Nephron (organoid): ENCODE measurements around the gene TMEM220.

Experiments used
- H3K27ac Mint-ChIP-seq, 3 experiments: 2 replicates each; pipeline ENCODE4 v1.8.0; 2020; ENCODE audit warnings: mixed read lengths in 3 of 3, mild to moderate bottlenecking in 2 of 3, moderate library complexity in 1 of 3
- H3K27me3 Mint-ChIP-seq: 2 replicates; pipeline ENCODE4 v1.8.0; 2021; ENCODE audit warnings: low read depth, mild to moderate bottlenecking, moderate library complexity, mixed read lengths
- H3K36me3 Mint-ChIP-seq: 2 replicates; pipeline ENCODE4 v1.8.0; 2020; ENCODE audit warnings: low read depth, mixed read lengths
- H3K4me1 Mint-ChIP-seq: 2 replicates; pipeline ENCODE4 v1.8.0; 2020; ENCODE audit warnings: mixed read lengths
- H3K4me3 Mint-ChIP-seq, 3 experiments: 2 replicates each; pipeline ENCODE4 v1.8.0; 2020; ENCODE audit warnings: mild to moderate bottlenecking in 3 of 3, mixed read lengths in 3 of 3, moderate library complexity in 2 of 3
- H3K9me3 Mint-ChIP-seq: 2 replicates; pipeline ENCODE4 v1.8.0; 2020; ENCODE audit warnings: mixed read lengths
- TF ChIP-seq, protein P1 (sequence below), 3 experiments: fragments of 200-600 bp; sonication (generic); IDR thresholded peaks; one replicate each; pipeline ENCODE4 v1.5.0; 2021; ENCODE audit warnings: antibody characterized with exemption in 3 of 3; ENCODE audit not compliant: unreplicated experiment in 3 of 3

The TMEM220 gene

DNA sequence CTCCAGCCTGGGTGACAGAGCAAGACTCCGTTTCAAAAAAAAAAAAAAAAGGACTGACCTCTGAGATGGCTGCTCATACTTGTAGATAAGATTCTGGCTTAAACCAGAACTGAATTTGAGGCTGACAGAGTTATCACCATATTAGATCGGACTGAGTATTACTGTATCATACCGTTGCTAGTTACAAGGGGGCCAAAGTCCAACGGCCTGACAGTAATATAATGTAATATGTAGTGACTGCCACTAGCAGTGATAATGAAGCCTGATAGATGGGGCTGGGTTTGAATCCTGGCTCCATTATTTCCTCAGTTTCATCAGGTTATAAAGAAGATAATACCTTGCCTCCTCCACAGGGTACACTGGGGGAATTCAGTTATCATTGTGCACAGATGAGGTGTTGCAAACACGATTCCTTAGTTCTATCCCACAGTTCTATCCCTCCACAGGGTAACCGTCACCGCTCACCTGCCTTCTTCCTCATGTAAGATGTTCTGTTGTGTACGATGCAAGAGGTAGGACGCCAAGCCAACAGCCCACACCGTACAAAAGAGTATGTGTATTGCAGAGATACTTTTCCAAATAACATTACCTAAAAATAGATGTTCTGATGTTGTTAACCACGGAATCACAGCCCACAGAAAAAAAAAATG lies 5.2 kb downstream of the TMEM220 start:
- no peaks in the 10 kb centered on the region for H3K27me3 Mint-ChIP-seq
- no peaks in the 10 kb centered on the region for H3K36me3 Mint-ChIP-seq
- no peaks in the 10 kb centered on the region for H3K9me3 Mint-ChIP-seq
- no peak overlapping the region for H3K4me3 Mint-ChIP-seq
- TF ChIP-seq, protein P1, sequence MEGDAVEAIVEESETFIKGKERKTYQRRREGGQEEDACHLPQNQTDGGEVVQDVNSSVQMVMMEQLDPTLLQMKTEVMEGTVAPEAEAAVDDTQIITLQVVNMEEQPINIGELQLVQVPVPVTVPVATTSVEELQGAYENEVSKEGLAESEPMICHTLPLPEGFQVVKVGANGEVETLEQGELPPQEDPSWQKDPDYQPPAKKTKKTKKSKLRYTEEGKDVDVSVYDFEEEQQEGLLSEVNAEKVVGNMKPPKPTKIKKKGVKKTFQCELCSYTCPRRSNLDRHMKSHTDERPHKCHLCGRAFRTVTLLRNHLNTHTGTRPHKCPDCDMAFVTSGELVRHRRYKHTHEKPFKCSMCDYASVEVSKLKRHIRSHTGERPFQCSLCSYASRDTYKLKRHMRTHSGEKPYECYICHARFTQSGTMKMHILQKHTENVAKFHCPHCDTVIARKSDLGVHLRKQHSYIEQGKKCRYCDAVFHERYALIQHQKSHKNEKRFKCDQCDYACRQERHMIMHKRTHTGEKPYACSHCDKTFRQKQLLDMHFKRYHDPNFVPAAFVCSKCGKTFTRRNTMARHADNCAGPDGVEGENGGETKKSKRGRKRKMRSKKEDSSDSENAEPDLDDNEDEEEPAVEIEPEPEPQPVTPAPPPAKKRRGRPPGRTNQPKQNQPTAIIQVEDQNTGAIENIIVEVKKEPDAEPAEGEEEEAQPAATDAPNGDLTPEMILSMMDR (IDR thresholded peaks at IDR 0.05; ENCODE audit: unreplicated experiment in 3 of 3) = no peak
- no peaks in the 10 kb centered on the region for H3K4me1 Mint-ChIP-seq
- H3K27ac Mint-ChIP-seq = no peak overlapping the region

DNA sequence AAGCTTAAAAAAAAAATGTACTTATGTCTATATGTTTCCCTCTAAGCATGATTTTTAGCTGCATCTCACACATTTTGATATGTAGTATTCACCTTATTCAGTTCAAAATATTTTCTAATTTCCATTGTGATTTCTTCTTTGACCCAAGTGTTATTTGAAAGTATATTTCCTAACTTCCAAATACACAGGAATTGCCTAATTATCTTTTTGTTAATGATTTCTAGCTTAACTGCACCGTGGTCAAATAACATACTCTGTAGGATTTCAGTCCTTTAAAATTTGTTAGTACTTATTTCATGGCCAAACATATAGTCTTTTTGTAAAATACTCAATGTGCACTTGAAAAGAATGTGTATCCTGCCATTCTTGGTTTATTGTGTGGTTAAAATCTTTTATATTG lies 11.3 kb downstream of the TMEM220 start:
- Mint-ChIP-seq H3K9me3 (no peaks in the 10 kb centered on the region), H3K27me3 (no peaks in the 10 kb centered on the region), H3K4me1 (no peaks in the 10 kb centered on the region)

DNA sequence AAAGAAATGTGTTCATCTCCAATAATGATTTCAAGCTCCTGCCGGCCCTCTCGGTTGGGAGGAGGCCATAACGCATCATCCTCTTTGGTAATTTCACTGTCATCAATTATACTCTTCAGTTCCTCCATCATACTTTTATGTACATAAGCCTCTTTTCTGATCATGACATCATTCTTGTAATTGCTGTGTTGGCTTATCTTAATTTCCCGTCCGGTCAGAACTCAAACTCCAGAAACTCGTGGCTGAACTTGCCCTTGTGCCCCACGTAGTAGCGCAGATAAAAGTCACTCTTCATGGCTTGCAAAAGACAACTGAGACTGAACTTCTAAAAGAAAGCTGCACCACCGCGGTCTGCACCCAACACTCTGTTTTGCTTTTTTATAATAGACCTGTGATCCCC lies 13.6 kb downstream of the TMEM220 start:
- peaks cover 11% of the 10 kb centered on the region for H3K36me3 Mint-ChIP-seq
- H3K4me3 Mint-ChIP-seq = no peak overlapping the region
- H3K27me3 Mint-ChIP-seq = no peaks in the 10 kb centered on the region
- H3K9me3 Mint-ChIP-seq = no peaks in the 10 kb centered on the region
- H3K4me1 Mint-ChIP-seq = no peaks in the 10 kb centered on the region
- no peak overlapping the region for H3K27ac Mint-ChIP-seq
- TF ChIP-seq, protein P1 (IDR thresholded peaks at IDR 0.05; ENCODE audit: unreplicated experiment in 3 of 3) = no peak

More for the DNA sequence above, 11.3 kb downstream of the TMEM220 start:
- Mint-ChIP-seq H3K4me3 (no peak overlapping the region), H3K27ac (no peak overlapping the region), H3K36me3 (no peaks in the 10 kb centered on the region)
- TF ChIP-seq, protein P1 (IDR thresholded peaks at IDR 0.05; ENCODE audit: unreplicated experiment in 3 of 3) = no peak

DNA sequence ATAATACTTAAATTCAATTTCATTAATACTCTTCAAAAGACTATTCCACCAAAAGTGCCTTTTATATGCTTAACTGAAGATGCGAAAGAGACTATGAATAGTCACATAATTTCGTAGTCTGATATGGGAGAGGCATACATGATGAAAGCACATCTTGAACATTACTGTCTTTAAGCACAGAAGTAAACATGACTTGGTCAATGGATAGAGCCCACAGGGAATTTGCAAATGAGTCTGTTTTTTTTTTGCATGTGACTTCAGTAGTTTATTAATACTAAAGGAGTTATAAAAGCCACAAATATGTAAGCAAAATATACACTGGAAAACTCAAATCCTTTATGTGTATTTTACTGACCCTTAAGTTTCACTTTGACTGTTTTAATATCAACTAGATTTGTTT lies 16.5 kb downstream of the TMEM220 start:
- Mint-ChIP-seq H3K36me3 (peaks cover 35% of the 10 kb centered on the region), H3K27me3 (no peaks in the 10 kb centered on the region), H3K27ac (no peak overlapping the region), H3K9me3 (no peaks in the 10 kb centered on the region), H3K4me3 (no peak overlapping the region), H3K4me1 (no peaks in the 10 kb centered on the region)
- TF ChIP-seq, protein P1 (IDR thresholded peaks at IDR 0.05; ENCODE audit: unreplicated experiment in 3 of 3) = no peak

DNA sequence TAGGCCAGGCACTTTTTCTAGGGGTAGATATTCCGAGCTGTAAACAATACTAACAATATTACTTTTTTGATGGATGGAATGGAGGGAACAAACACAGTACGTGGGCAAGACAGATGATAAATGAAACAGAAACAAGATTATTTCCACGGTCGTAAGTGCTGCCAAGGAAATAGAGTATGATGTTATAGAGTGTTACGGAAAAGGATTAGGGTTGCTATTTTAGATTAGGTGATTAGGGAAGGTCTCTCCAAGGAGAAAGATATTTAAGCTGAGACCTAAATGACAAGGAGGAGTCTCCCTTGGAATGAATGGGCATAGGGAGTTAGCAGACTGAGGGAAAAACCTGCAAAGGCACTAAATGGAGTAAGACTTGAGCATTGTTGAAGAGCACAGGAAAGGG lies 24.1 kb downstream of the TMEM220 start:
- TF ChIP-seq, protein P1 (IDR thresholded peaks at IDR 0.05; ENCODE audit: unreplicated experiment in 3 of 3) = no peak
- Mint-ChIP-seq H3K36me3 (peaks cover 40% of the 10 kb centered on the region), H3K4me3 (no peak overlapping the region), H3K27me3 (no peaks in the 10 kb centered on the region), H3K4me1 (peaks cover 12% of the 10 kb centered on the region), H3K27ac (no peak overlapping the region), H3K9me3 (no peaks in the 10 kb centered on the region)

DNA sequence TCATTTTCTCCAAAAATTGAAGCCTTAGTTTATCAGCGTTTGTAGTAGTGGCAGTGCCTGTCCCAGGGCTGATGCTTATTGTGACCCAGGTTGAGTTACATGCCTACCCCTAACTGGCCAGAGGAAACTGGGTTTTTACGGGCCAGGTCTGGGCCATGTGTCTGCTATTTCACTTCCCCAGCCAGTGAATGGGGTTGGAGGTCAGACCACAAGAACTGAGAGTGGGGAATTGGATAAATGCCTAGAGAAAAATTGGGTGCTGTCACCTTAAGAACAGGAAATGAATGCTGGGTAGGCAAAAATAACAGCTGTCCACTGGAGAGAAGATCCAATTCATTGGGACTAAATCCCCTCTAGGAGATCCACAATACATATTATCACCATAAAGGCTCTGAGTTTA lies 27.2 kb downstream of the TMEM220 start:
- TF ChIP-seq, protein P1 (IDR thresholded peaks at IDR 0.05; ENCODE audit: unreplicated experiment in 3 of 3) = no peak
- no peaks in the 10 kb centered on the region for H3K9me3 Mint-ChIP-seq
- no peak overlapping the region for H3K4me3 Mint-ChIP-seq
- no peak overlapping the region for H3K27ac Mint-ChIP-seq
- peaks cover 17% of the 10 kb centered on the region for H3K36me3 Mint-ChIP-seq
- H3K27me3 Mint-ChIP-seq = no peaks in the 10 kb centered on the region
- peaks cover 23% of the 10 kb centered on the region for H3K4me1 Mint-ChIP-seq
